Ishikawa (cell line): Measurements from ENCODE around the gene ADGRL3.

ENCODE experiments used
- CEBPB ChIP-seq: IDR thresholded peaks from 2 replicates; pipeline ENCODE4 v1.6.1; 2012
- CREB1 ChIP-seq: IDR thresholded peaks from 2 replicates; pipeline ENCODE4 v1.6.1; 2012; ENCODE audit warnings: low read depth
- EGR1 ChIP-seq: IDR thresholded peaks from 2 replicates; pipeline ENCODE4 v1.6.1; 2012
- EP300 ChIP-seq: IDR thresholded peaks from 2 replicates; pipeline ENCODE4 v1.6.1; 2012; ENCODE audit warnings: borderline replicate concordance
- FOXM1 ChIP-seq: IDR thresholded peaks from 2 replicates; pipeline ENCODE4 v1.6.1; 2012; ENCODE audit warnings: low read depth, borderline replicate concordance
- MAX ChIP-seq: IDR thresholded peaks from 2 replicates; pipeline ENCODE4 v1.6.1; 2012
- NFIC ChIP-seq: IDR thresholded peaks from 2 replicates; pipeline ENCODE4 v1.6.1; 2012
- RAD21 ChIP-seq: IDR thresholded peaks from 2 replicates; pipeline ENCODE4 v1.6.1; 2012; ENCODE audit warnings: low read depth
- REST ChIP-seq: IDR thresholded peaks from 2 replicates; pipeline ENCODE4 v1.6.1; 2012; ENCODE audit warnings: low read depth, mild to moderate bottlenecking
- TAF1 ChIP-seq: IDR thresholded peaks from 2 replicates; pipeline ENCODE4 v1.6.1; 2012; ENCODE audit warnings: low read depth, mild to moderate bottlenecking
- TCF12 ChIP-seq: IDR thresholded peaks from 2 replicates; pipeline ENCODE4 v1.6.1; 2012; ENCODE audit warnings: low read depth
- TEAD4 ChIP-seq: IDR thresholded peaks from 2 replicates; pipeline ENCODE4 v1.6.1; 2012
- USF1 ChIP-seq: IDR thresholded peaks from 2 replicates; pipeline ENCODE4 v1.6.1; 2012
- YY1 ChIP-seq: IDR thresholded peaks from 2 replicates; pipeline ENCODE4 v1.6.1; 2012; ENCODE audit warnings: low read depth
- ZBTB7A ChIP-seq: IDR thresholded peaks from 2 replicates; pipeline ENCODE4 v1.6.1; 2012; ENCODE audit warnings: low read depth

The ADGRL3 gene

GRCh38 chr4:61214680-61215079, 14.6 kb downstream of the ADGRL3 start:
- TF ChIP-seq RAD21 (no peak), FOXM1 (no peak), EP300 (no peak), TCF12 (no peak)

GRCh38 chr4:61217222-61217621, 17.1 kb downstream of the ADGRL3 start:
- TF ChIP-seq ZBTB7A (no peak), EP300 (no peak), RAD21 (no peak), TEAD4 (no peak), MAX (no peak), FOXM1 (no peak), CREB1 (no peak), USF1 (no peak), CEBPB (no peak), EGR1 (no peak), NFIC (no peak)

GRCh38 chr4:61220556-61220955, 20.4 kb downstream of the ADGRL3 start:
- TF ChIP-seq FOXM1: no peak

GRCh38 chr4:61223385-61223784, 23.3 kb downstream of the ADGRL3 start:
- TF ChIP-seq CREB1 (no peak), CEBPB (no peak), FOXM1 (no peak), MAX (no peak), TEAD4 (no peak), RAD21 (no peak), EP300 (no peak), REST (no peak), TAF1 (no peak), NFIC (no peak), USF1 (no peak), EGR1 (no peak), TCF12 (no peak), YY1 (no peak), ZBTB7A (no peak)

GRCh38 chr4:61224573-61224972, 24.4 kb downstream of the ADGRL3 start:
- TF ChIP-seq REST: no peak

- TF ChIP-seq EP300 (no peak), NFIC (no peak), TCF12 (no peak), TEAD4 (no peak), MAX (no peak)
Observed at GRCh38 chr4:61225656-61226055, 25.5 kb downstream of the ADGRL3 start.

- TF ChIP-seq MAX (no peak), REST (no peak), CREB1 (no peak), CEBPB (no peak), EP300 (no peak), RAD21 (no peak), FOXM1 (no peak), TEAD4 (no peak), NFIC (no peak), TCF12 (no peak), USF1 (no peak), YY1 (no peak), EGR1 (no peak), TAF1 (no peak), ZBTB7A (no peak)
Observed at GRCh38 chr4:61231421-61231820, 31.3 kb downstream of the ADGRL3 start.
